Activated CD4-positive, alpha-beta T cell treated with anti-CD3 and anti-CD28 coated beads for 1 hour (primary cell): ENCODE data around the gene AMBN.

Source experiments
- DNase-seq: peaks from one replicate; pipeline ENCODE4 v3.0.0-alpha.2; 2020

Gene AMBN, protein sequence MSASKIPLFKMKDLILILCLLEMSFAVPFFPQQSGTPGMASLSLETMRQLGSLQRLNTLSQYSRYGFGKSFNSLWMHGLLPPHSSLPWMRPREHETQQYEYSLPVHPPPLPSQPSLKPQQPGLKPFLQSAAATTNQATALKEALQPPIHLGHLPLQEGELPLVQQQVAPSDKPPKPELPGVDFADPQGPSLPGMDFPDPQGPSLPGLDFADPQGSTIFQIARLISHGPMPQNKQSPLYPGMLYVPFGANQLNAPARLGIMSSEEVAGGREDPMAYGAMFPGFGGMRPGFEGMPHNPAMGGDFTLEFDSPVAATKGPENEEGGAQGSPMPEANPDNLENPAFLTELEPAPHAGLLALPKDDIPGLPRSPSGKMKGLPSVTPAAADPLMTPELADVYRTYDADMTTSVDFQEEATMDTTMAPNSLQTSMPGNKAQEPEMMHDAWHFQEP

DNA sequence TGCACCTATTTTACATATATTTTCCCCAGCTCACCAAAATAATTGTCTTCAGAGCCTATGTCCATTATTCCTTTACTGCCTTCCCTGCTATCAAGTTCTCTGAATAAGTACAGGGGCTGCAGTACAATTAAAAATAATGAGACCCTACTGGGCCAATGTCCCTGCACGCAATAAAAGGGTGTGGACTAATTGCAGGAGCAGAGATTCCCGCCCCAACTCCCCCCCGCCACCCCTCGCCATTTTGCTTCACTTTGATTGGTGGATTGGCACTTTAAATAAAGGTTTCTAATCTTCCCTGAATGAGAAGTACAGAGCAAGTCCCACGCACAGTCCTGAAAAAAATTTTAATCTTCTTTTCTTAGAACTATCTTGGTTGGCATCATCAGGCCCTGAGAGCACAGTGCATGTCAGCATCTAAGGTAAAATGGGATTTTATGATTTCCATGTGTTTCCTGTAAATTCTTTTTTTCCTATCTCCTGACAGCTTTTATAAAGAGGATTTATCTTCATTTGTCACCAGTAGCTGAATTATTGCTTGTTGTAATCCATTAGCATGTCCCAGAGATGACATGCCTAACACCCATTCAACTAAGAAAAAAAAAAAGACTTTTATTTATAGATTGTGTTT, at the start of gene AMBN:
TSS of gene AMBN (plus strand) at position 302 of the 628 bp plus-strand sequence. CDS start at position 405, 103 bp downstream.
- DNase-seq: no peak

- no peak for DNase-seq
These were observed 47.7 kb upstream of the AMBN start for GRCh38 chr4:70544279-70544868.

DNA sequence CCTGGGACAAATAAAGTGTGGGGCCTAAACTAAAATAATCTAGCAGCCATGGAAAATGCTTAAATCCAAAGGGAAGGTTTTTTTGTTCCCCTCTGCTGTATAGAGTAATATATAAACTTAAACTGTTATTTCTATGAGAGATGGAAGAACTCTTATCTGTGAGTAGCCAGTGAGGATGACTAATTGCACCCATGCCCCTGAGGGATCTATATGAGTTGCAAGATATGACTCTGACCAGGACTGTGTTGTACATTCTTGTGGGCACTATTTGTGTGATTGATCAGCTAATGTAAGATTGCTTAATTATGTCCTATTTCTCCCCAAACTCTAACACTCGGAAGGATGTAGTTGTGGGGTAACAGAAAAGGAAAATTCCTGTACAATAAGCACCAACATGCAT, 35.2 kb upstream of the AMBN start:
- no peak for DNase-seq

GRCh38 chr4:70559211-70559830, 32.7 kb upstream of the AMBN start:
- no peak for DNase-seq

DNA sequence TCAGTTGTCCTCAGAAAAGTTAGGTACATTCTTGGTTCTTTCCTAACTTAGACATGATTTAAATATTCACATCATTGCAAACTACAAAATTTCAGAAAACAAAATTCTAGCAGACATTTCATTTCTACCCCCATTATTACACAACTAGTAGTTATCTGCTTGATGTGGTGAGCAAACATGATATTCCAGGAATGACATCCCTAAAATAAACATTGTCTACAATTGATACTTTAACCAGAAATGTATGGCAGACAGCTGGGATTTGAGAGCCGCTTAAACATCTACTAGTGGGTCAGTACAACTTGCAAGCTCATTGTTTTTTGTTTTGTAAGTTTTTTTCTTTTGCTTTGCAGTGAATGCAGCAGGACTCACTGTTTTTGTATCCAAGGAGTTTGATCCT, 32.1 kb upstream of the AMBN start:
- no peak for DNase-seq

GRCh38 chr4:70564033-70564432, 28.0 kb upstream of the AMBN start:
- no peak for DNase-seq

GRCh38 chr4:70570796-70571195, 21.3 kb upstream of the AMBN start:
- DNase-seq: no peak

DNA sequence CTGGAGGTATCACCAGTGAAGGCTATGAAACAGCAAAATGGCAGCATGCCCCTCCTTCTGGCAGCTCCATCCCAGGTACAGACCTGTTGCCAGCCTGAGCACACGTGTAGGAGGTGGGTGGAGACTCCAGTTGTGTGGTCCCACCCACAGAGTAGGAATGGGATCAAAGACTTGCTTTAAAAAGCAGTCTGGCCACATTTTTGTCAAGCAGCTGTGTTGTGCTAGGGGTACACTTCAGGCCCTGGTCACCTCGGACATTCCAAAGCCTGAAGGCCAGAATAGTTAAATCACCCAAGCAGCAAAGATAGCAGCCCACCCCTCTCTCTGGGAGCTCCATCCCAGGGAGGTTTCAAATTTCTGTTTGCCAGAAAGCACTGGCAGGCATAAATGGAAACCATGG, 20.3 kb upstream of the AMBN start:
- DNase-seq: no peak

- DNase-seq: no peak
These were observed 16.1 kb upstream of the AMBN start for GRCh38 chr4:70575964-70576363.

GRCh38 chr4:70577220-70577927, 14.7 kb upstream of the AMBN start:
- no peak for DNase-seq

GRCh38 chr4:70581980-70582379, 10.1 kb upstream of the AMBN start:
- DNase-seq: no peak

DNA sequence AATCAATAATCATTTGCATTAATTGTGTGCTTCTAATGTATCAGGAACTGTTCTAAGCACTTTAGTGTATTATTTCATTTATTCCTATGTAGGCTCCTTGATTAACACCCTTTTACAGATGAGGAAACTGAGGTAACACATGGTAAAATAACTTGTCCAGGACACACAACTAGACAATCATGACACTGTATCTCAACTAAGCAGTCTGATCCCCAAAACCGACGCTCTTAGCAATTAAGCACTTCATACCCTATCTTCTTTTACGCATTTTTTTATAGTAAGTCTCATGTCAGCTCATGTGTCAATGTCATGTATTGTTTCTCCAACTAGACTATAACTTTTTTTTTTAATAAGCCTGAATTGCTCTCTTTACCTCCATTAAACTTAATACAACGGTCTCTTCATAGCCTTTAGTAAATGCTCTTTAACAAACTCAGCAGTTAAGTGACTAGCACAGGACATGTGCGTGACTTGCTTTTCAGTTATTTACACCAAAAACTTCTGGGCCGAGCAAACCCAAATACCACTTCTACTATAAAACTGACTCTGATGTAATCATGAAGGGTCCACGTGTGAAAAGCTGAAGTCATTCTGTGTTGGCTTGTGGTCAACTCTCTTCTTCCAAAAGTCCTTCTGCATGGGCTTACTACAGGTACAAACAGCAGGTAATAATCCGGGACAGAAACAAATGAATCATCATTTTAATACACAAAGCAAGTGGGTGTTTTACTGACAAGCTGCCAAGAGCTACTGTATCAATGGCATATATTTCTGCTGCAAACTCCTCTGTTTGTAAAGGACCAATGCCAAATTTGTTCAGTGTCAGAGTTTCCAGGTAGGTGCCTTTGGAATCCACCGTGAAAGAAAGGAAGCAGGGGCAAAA, 7.9 kb upstream of the AMBN start:
- no peak for DNase-seq

GRCh38 chr4:70586841-70587240, 5.2 kb upstream of the AMBN start:
- no peak for DNase-seq

DNA sequence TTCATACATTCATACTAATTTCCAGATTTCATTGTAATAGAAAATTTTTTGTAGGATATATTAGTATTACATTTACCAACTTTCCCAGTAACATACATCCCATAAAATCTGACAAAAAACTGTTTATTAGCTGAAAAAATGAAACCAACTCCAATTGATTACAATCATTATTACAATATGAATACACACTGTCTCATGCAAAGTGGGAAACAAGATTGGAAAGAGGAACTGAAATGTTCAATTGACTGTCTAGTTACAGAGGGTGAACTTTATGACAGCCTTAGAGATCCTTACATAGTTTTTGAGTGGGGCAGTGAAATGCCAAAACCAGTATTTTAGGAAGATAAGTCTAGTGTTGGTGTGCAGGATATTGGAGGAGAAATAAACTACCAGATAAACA, 2.3 kb upstream of the AMBN start:
- no peak for DNase-seq

- DNase-seq: no peak
These were observed 2.1 kb downstream of the AMBN start for GRCh38 chr4:70594196-70594595.

DNA sequence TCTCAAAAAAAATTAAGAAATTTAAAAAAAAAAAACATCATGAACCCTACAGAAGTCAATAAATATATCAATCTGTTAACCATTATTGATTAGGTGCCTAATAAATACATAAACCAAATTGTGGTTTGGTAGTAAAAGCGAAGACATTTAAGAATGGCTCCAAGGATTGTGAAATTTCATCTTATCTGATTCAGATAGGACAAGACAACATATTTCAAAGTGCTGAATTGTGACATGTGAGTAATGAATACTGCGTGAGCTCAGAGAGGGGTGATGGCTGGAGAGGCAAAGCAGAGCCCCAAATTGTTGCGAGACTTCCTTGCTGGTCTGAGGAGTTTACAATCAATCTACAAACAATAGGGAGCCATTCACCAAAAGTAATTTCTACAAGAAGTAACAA, 8.2 kb downstream of the AMBN start:
- no peak for DNase-seq

GRCh38 chr4:70600977-70601376, 8.9 kb downstream of the AMBN start:
- DNase-seq: no peak

GRCh38 chr4:70601422-70602039, 9.5 kb downstream of the AMBN start:
- peak; percentile 52 for DNase-seq

GRCh38 chr4:70603856-70604255, 11.8 kb downstream of the AMBN start:
- no peak for DNase-seq

GRCh38 chr4:70606459-70606858, 14.4 kb downstream of the AMBN start:
- no peak for DNase-seq

DNA sequence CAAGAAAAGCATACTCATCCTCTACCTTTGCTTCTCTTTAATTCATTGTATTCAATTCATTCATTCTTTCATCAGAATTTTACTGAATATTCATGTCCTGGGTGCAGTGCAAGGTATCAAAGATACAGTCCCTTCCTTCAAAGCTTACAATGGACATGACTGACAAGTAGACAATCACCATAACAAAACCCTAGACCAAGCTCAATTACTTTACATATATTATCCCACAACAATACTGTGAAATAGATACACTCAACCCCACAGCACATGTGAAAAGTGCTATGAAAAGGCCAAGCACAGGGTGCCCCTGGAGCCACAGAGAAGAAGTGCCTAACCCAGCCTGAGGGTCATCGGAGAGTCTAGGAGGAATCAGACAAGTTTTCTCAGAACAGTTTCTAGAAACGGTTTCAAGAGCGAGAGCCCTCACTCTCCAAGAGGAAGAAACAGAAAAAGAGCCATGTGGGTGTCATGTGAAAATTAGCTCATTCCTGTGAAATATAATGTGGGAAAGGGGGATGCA, 15.3 kb downstream of the AMBN start:
- DNase-seq: no peak
